HG03039 (cell line): ENCODE data around the gene KRT76.
"Not testable (repeated sequence)": the region's sequence is repeated elsewhere in the genome, so short reads cannot be mapped to it uniquely, and the experiment has no call there.

Experiments used
- ATAC-seq: cut with Tn5 transposase; IDR thresholded peaks from one replicate; pipeline ENCODE4 v1.9.1; 2021; ENCODE audit warnings: mild to moderate bottlenecking, moderate library complexity; ENCODE audit not compliant: unreplicated experiment

KRT76 gene

GRCh38 chr12:52798671-52799504, 21.7 kb upstream of the KRT76 start:
- ATAC-seq: no peak

GRCh38 chr12:52798003-52798670, 21.0 kb upstream of the KRT76 start:
- no peak for ATAC-seq

DNA sequence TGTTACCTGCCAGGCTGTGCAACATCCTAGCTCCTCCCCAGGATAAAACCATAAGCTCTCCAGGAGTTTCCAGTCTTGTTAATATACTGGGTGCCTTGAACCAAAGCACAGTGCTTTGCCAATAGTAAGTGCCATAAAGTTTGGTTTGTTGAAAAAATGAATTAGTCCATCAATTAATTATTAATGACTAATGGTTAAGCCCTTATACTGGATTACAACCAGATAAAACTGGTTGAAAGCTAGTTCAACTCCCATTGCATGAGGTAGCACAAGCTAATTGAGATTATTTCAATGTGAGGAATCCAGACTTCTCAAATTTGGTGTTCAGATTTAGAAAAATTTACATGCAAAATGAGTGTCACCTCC, 20.4 kb upstream of the KRT76 start:
- ATAC-seq: no peak

DNA sequence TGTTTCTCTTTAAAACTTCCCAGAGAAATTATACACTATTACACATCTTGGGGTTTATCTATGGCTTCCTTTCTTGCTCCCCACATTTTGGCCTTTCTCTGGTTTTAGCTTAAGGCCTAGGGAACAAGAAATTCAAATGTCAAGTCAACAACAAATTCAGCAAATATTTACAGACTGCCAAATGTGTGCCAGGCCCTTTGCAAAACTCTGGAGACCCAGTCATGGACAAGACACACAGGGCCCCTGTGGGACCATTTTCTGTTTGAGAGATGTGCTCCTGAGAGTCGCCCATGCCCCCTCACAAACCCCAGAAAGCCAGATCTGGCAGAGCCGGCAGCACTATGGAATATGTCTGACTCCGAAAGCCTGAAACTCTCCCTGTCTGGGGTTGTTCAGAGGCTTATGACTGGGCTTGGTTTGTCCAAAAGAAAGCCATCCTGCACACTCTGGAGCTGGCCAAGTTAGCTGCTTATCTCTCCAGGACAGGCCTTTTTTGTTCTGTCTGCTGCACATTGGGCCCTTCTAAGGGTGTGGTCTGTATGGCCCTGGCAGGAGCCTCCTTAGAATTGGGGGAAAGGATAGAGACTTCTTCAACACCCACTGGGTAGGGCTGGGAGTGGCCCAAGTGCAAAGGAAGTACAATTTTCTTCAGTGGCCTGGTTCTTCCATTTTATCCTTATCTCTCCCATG, 19.8 kb upstream of the KRT76 start:
- ATAC-seq: no peak

GRCh38 chr12:52796429-52796794, 19.3 kb upstream of the KRT76 start:
- no peak for ATAC-seq

GRCh38 chr12:52795694-52796428, 18.7 kb upstream of the KRT76 start, which contains the start of gene KRT3:
Gene KRT3, minus strand, starts transcription at chr12:52796117. Its CDS starts 75 bp downstream, at chr12:52796042.
- no peak for ATAC-seq

GRCh38 chr12:52795332-52795674, 18.2 kb upstream of the KRT76 start:
- ATAC-seq: not testable (repeated sequence)

DNA sequence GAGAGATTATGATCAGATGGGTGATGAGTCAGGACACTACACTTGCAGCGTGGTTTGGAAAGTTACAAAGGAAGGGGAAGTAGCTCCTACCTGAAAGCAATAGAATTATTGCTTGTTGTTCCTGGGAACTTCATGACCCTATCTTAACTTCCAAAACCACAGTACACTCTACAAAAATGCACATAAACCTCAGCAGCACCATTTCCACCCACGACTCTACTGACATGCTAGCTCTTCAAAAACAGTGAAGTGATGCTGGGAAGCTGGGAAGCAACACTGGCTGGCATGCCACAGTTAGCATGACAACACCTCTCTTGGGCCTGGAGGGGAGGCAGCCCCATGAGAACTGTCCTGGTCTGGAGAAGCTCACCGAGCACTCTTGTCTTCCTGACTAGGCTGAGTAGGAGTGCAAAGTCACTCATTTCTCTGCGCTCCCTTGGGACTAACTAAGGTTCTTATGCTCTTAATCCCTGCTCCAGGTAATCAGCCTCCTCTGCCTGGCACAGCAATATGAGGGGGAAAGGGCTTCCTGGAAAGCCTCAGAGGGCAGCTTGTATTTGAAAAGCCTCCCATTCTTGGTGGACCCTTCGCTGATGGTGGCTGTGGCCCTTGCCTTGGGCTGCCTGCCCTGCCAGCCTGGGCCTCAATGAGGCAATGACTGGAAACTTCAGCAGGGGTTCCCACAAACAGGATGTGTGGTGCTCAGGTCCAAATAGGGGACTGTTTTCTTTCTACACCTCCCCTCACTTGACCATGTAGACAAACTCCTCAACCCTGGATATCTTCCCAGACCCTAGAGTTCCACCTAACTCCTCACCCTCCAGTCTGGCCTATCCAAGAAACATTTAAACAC, 17.6 kb upstream of the KRT76 start:
- ATAC-seq: no peak

DNA sequence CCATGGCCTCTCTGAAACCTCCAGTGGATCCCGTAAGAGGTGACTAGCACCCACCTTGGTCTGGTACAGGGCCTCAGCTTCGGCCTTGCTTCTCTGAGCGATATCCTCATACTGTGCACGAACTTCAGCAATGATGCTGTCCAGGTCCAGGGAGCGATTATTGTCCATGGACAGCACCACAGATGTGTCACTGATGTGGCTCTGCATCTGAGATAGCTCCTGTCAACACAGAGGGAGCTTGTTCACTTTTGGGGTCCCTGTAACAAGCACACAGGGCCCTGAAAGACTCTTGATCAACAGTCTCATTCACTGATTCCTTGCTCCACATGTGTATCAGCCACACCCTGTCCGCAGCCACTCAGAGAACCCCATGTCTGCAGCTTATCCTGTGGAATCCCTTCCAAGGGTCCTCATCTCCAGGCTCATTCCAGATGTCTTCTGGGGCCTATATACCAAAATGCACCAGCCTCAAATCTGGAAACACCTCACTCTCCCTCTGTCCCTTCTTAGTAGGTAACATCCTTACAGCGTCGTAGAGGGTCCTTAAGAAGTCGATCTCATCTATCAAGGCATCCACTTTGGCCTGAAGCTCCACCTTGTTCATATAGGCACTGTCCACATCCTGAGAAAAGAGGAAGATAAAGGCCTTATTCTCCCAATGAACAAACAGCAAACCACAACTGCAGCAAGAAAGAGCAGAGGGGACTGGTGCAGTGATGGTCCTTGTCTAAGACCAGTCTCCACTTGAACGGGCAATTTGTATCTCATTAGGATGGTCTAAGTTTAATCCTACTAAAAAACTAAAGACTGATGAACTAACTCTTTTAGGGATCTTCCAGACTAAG, 15.3 kb upstream of the KRT76 start:
- ATAC-seq: no peak

- no peak for ATAC-seq
Observed at GRCh38 chr12:52791271-52792184, 14.4 kb upstream of the KRT76 start.

- ATAC-seq: no peak
Observed at GRCh38 chr12:52790427-52791270, 13.5 kb upstream of the KRT76 start.

- ATAC-seq: no peak
Observed at GRCh38 chr12:52789637-52790426, 12.7 kb upstream of the KRT76 start.

- no peak for ATAC-seq
Observed at GRCh38 chr12:52788876-52789636, 11.9 kb upstream of the KRT76 start.

- no peak for ATAC-seq
Observed at GRCh38 chr12:52788192-52788875, 11.2 kb upstream of the KRT76 start.
